Measurements from ENCODE around the gene TAMALIN.

DNA sequence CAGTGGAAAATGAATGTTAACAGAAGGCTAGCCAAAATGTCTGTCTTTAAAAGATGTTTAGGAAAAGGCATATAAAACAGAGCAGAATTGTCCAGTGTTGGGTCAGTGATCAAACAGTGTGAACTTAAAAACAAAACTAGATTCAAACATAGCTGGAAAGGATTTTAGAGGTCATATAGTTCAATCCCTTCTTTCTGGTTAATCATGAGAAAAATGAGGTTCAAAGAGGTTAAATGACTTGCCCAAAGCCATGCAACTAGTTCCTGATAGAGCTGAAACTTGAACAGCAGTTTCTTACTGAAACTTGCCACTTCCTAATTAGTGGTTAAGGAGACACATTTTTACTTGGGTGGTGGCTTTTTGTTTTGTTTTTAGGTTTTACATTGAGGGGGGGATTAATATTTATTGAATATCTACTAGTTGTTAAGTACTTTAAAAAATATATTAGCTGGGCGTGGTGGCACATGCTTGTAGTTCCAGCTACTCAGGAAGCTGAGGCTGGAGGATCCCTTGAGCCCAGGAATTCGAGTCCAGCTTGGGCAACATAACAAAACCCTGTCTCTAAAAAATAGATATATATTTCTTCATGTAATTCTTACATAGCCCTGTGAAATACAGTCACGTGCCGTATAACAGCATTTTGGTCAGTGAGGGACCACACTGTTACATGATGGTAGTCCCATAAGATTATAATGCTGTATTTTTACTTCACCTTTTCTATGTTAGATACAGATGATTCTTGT is 34.9 kb upstream of the TAMALIN start:
- TF ChIP-seq, protein P1, sequence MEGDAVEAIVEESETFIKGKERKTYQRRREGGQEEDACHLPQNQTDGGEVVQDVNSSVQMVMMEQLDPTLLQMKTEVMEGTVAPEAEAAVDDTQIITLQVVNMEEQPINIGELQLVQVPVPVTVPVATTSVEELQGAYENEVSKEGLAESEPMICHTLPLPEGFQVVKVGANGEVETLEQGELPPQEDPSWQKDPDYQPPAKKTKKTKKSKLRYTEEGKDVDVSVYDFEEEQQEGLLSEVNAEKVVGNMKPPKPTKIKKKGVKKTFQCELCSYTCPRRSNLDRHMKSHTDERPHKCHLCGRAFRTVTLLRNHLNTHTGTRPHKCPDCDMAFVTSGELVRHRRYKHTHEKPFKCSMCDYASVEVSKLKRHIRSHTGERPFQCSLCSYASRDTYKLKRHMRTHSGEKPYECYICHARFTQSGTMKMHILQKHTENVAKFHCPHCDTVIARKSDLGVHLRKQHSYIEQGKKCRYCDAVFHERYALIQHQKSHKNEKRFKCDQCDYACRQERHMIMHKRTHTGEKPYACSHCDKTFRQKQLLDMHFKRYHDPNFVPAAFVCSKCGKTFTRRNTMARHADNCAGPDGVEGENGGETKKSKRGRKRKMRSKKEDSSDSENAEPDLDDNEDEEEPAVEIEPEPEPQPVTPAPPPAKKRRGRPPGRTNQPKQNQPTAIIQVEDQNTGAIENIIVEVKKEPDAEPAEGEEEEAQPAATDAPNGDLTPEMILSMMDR (IDR thresholded peaks at IDR 0.05 in 8 of 11, conservative IDR thresholded peaks at IDR 0.05 in 3 of 11): no peak
- TF ChIP-seq POLR2A (IDR thresholded peaks at IDR 0.05): no peak

All from spleen (tissue), 7 donors.